Progenitor cell of endocrine pancreas (in vitro differentiated cells): ENCODE results near the gene SHC2. TPM values are rescaled to one million over a fixed set of nuclear protein-coding genes. Genes with fewer than 3 reads are reported as not detected.

Experiments used
- DNase-seq: peaks from one replicate; pipeline ENCODE4 v3.0.0; 2021; ENCODE audit warnings: low spot score; ENCODE audit not compliant: unreplicated experiment
- H3K27ac Mint-ChIP-seq: 2 replicates; pipeline ENCODE4 v1.8.0; 2021; ENCODE audit warnings: mild to moderate bottlenecking, moderate library complexity, mixed read lengths
- H3K27me3 Mint-ChIP-seq: 2 replicates; pipeline ENCODE4 v1.8.0; 2021; ENCODE audit warnings: mixed read lengths
- H3K36me3 Mint-ChIP-seq: 2 replicates; pipeline ENCODE4 v1.8.0; 2022; ENCODE audit warnings: mixed read lengths; ENCODE audit not compliant: insufficient read depth
- H3K4me1 Mint-ChIP-seq: 2 replicates; pipeline ENCODE4 v1.8.0; 2021; ENCODE audit warnings: low read depth, mixed read lengths
- H3K4me3 Mint-ChIP-seq: 2 replicates; pipeline ENCODE4 v1.8.0; 2021; ENCODE audit warnings: low read depth, mild to moderate bottlenecking, moderate library complexity, mixed read lengths
- H3K9me3 Mint-ChIP-seq: 2 replicates; pipeline ENCODE4 v1.8.0; 2021; ENCODE audit warnings: low read depth, mixed read lengths
- CTCF ChIP-seq: fragments of 200-600 bp; sonication (generic); IDR thresholded peaks from one replicate; pipeline ENCODE4 v1.5.0; 2021; ENCODE audit warnings: antibody characterized with exemption, mild to moderate bottlenecking; ENCODE audit not compliant: unreplicated experiment
- total RNA-seq: library from RNA; stranded (reverse); gene quantifications from 2 replicates; pipeline ENCODE4 v1.2.1, GENCODE V29; 2021

The SHC2 gene
- total RNA-seq, 1 donor from 2014 or later = 159 TPM

- H3K4me1 Mint-ChIP-seq = peaks cover 17% of the 10 kb centered on the region
- H3K36me3 Mint-ChIP-seq = no peaks in the 10 kb centered on the region
These were observed 28.8 kb upstream of the SHC2 start for GRCh38 chr19:489418-490196.

DNA sequence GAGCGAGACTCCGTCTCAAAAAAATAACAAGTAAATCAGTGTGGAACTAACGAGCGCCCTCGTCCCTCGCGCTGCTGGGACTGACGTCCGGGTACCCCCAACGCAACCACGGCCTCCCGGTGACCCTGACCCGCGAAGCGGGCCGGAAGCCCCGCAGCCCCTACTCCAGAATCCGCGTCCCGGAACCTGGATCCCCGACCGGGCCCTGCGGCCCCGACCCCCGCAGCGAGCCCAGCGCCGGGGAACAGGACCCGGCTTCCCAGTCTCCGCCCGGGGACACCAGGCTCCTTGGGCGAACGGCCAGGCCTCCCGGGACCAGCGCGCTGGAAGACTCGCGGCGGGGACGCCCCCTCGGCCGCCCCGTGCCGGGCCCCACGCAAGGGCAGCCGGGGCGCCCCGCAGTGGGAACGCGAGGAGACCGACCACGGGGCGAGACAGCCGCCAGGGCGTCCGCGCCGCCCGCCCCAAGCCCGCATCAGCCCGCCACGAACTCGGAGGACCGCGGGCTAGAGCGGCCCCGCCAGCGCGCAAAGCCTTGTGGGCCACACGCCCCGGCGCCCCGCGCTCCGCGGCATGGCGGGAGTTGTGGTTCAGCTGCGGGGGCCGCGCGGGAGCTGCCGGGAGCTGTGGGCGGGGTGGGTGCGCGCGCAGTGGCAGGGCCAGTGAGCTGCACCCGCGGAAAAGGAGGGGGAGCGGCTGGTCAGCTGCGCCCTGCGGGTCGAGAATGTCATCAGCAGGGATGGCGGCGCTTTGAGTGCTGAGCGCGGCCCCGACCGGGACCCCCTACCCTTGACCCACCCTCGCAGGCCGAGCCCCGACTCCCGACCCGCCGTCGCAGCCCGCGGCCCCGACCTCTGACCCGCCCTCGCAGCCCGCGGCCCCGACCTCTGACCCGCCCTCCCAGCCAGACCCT lies 27.9 kb upstream of the SHC2 start:
- Mint-ChIP-seq H3K4me3 (peak overlapping the region; percentile 80), H3K9me3 (no peaks in the 10 kb centered on the region), H3K36me3 (no peaks in the 10 kb centered on the region), H3K27me3 (peaks cover 4% of the 10 kb centered on the region), H3K27ac (peak overlapping the region; percentile 91), H3K4me1 (peaks cover 17% of the 10 kb centered on the region)
- TF ChIP-seq CTCF = no peak
- DNase-seq = peak; percentile 94

More at GRCh38 chr19:489418-490196, 28.8 kb upstream of the SHC2 start:
- peaks cover 3% of the 10 kb centered on the region for H3K27me3 Mint-ChIP-seq
- TF ChIP-seq CTCF = no peak
- peak overlapping the region; percentile 78 for H3K4me3 Mint-ChIP-seq
- no peak for DNase-seq
- H3K27ac Mint-ChIP-seq = peak overlapping the region; percentile 78
- no peaks in the 10 kb centered on the region for H3K9me3 Mint-ChIP-seq

GRCh38 chr19:485583-486236 lies 24.9 kb upstream of the SHC2 start:
- no peak for TF ChIP-seq CTCF
- no peaks in the 10 kb centered on the region for H3K36me3 Mint-ChIP-seq
- peak overlapping the region; percentile 85 for H3K27ac Mint-ChIP-seq
- DNase-seq = no peak
- peaks cover 17% of the 10 kb centered on the region for H3K4me1 Mint-ChIP-seq
- H3K27me3 Mint-ChIP-seq = peaks cover 13% of the 10 kb centered on the region
- peak overlapping the region; percentile 45 for H3K4me3 Mint-ChIP-seq
- H3K9me3 Mint-ChIP-seq = peaks cover 4% of the 10 kb centered on the region

GRCh38 chr19:485077-485476 lies 24.2 kb upstream of the SHC2 start:
- Mint-ChIP-seq H3K4me1 (peaks cover 17% of the 10 kb centered on the region), H3K27ac (peak overlapping the region; percentile 59), H3K27me3 (peaks cover 16% of the 10 kb centered on the region), H3K36me3 (no peaks in the 10 kb centered on the region), H3K9me3 (peaks cover 10% of the 10 kb centered on the region), H3K4me3 (no peak overlapping the region)
- no peak for TF ChIP-seq CTCF
- DNase-seq = no peak

DNA sequence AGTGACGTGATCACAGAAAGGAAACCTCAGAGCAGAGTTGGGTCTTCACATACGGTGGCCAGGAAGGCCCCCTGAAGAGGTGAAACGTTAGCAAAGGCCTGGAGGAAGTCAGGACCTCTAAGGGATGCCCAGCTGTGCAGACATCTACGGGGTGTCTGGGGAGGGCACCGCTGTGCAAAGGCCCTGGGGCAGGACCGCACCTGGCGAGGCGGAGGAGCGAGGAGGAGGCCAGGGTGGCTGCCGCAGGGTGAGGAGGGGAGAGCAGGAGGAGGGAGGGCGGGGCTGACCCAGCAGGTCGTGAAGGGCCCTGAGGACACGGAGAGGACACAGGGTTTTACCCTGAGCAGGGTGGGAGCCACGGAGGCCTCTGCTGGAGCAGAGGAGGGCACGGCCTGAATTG lies 23.7 kb upstream of the SHC2 start:
- no peak for DNase-seq
- TF ChIP-seq CTCF = no peak
- H3K36me3 Mint-ChIP-seq = no peaks in the 10 kb centered on the region
- peaks cover 20% of the 10 kb centered on the region for H3K27me3 Mint-ChIP-seq
- H3K9me3 Mint-ChIP-seq = peaks cover 14% of the 10 kb centered on the region
- no peak overlapping the region for H3K27ac Mint-ChIP-seq
- H3K4me1 Mint-ChIP-seq = peaks cover 17% of the 10 kb centered on the region
- no peak overlapping the region for H3K4me3 Mint-ChIP-seq
